GM21390 (cell line): ENCODE data around the gene CAPZB.
"Not testable (repeated sequence)": the region's sequence is repeated elsewhere in the genome, so short reads cannot be mapped to it uniquely, and the experiment has no call there.

ENCODE experiments used
- ATAC-seq: cut with Tn5 transposase; IDR thresholded peaks from one replicate; pipeline ENCODE4 v1.9.1; 2021; ENCODE audit not compliant: unreplicated experiment

The CAPZB gene

GRCh38 chr1:19315378-19316198 is 169.8 kb downstream of the CAPZB start:
- no peak for ATAC-seq

GRCh38 chr1:19313961-19314882 is 171.1 kb downstream of the CAPZB start:
- no peak for ATAC-seq

- no peak for ATAC-seq
Observed at GRCh38 chr1:19313636-19313959, 171.7 kb downstream of the CAPZB start.

GRCh38 chr1:19312782-19313635 is 172.3 kb downstream of the CAPZB start:
- peak; percentile 18 for ATAC-seq

GRCh38 chr1:19311931-19312781 is 173.2 kb downstream of the CAPZB start, which contains the start of the genes AKR7A2 and SLC66A1:
AKR7A2 (minus strand) TSS chr1:19312144; CDS start chr1:19312124, 20 bp downstream.
SLC66A1 (plus strand) TSS chr1:19312326; CDS start chr1:19317678, 5,352 bp downstream.
- ATAC-seq, result peak; percentile 61

- ATAC-seq, result peak; percentile 7
Observed at GRCh38 chr1:19311503-19311930, 173.8 kb downstream of the CAPZB start.

- ATAC-seq, result no peak
Observed at GRCh38 chr1:19310720-19311502, 174.4 kb downstream of the CAPZB start.

- no peak for ATAC-seq
Observed at GRCh38 chr1:19310061-19310460, 175.3 kb downstream of the CAPZB start.

- no peak for ATAC-seq
Observed at GRCh38 chr1:19309123-19309813, 176.1 kb downstream of the CAPZB start.

- no peak for ATAC-seq
Observed at GRCh38 chr1:19308509-19308907, 176.8 kb downstream of the CAPZB start.

- ATAC-seq, result no peak
Observed at GRCh38 chr1:19307794-19308508, 177.4 kb downstream of the CAPZB start.

- ATAC-seq, result no peak
Observed at GRCh38 chr1:19306941-19307340, 178.4 kb downstream of the CAPZB start.

GRCh38 chr1:19305880-19306279 is 179.5 kb downstream of the CAPZB start:
- no peak for ATAC-seq

GRCh38 chr1:19304081-19304480 is 181.3 kb downstream of the CAPZB start:
- not testable (repeated sequence) for ATAC-seq

GRCh38 chr1:19300211-19300610 is 185.1 kb downstream of the CAPZB start:
- ATAC-seq, result no peak

- ATAC-seq, result no peak
Observed at GRCh38 chr1:19294638-19295037, 190.7 kb downstream of the CAPZB start.

GRCh38 chr1:19289244-19289643 is 196.1 kb downstream of the CAPZB start:
- no peak for ATAC-seq
